Ovary (tissue), 9 donors: ENCODE measurements around the gene CREB3L4. TPM values are rescaled to one million over a fixed set of nuclear protein-coding genes. Genes with fewer than 3 reads are reported as not detected.
A peak's percentile ranks its signal among the peaks of the same experiment; 100 is the strongest.

Experiments used
- DNase-seq, 5 donors: peaks; one replicate each; pipeline ENCODE4 v3.0.0-alpha.2; 2019 to 2020
- H3K27ac ChIP-seq, 2 donors: fragments of 200-600 bp; one replicate each; pipeline versions ENCODE4 v1.5.1 to v1.8.0; 2019 to 2022
- H3K27me3 ChIP-seq: fragments of 200-600 bp; one replicate; pipeline ENCODE4 v1.8.0; 2022
- H3K36me3 ChIP-seq: fragments of 200-600 bp; sonication (generic); one replicate; pipeline ENCODE4 v1.5.1; 2019
- H3K4me1 ChIP-seq: one replicate; pipeline ENCODE4 v1.8.1; 2013; ENCODE audit warnings: mild to moderate bottlenecking, moderate library complexity; ENCODE audit not compliant: insufficient read depth
- H3K4me3 ChIP-seq: fragments of 200-600 bp; sonication (generic); one replicate; pipeline ENCODE4 v1.5.1; 2017
- H3K9me3 ChIP-seq, 2 donors: fragments of 200-600 bp in 1 of 2; sonication (generic) in 1 of 2; one replicate each; pipeline versions ENCODE4 v1.5.1 to v1.8.1; 2013 to 2019; ENCODE audit warnings: mild to moderate bottlenecking in 1 of 2, moderate library complexity in 1 of 2
- EP300 ChIP-seq: sonication (generic); formaldehyde crosslinking; IDR thresholded peaks from one replicate; pipeline ENCODE4 v1.6.1; 2017; ENCODE audit warnings: antibody characterized with exemption
- POLR2A ChIP-seq: fragments of 450-650 bp; IDR thresholded peaks from one replicate; pipeline ENCODE4 v1.6.1; 2017; ENCODE audit warnings: antibody characterized with exemption, mild to moderate bottlenecking, moderate library complexity
- WGBS, 3 donors: extraction: QIAGEN DNeasy Blood & Tissue Kit in 1 of 3; methylation state at CpG; one replicate each; pipeline versions ENCODE4 v1.1.5 to v1.1.7; 2013 to 2017; 5-methylcytosine and 5-hydroxymethylcytosine counted together
- intact Hi-C, 4 donors: fragments of 100-400 bp; cut with DNase I; formaldehyde crosslinking; loops; one replicate each; pipeline versions ENCODE4 v1.11.0 to v1.15.1; 2022 to 2023
- polyA plus RNA-seq, 2 donors: library from polyadenylated mRNA; stranded (reverse); fragments of 200-250 nt in 1 of 2; fragments of 350-450 nt in 1 of 2; fragmentation: Illumina TruSeq in 1 of 2; extraction: RNeasy Lipid Tissue Mini Kit (QIAGEN cat#74804) in 1 of 2; gene quantifications; one replicate each; pipeline ENCODE4 v1.2.3, GENCODE V29; 2013 to 2014
- total RNA-seq, 7 donors: library from RNA; depleted of rRNA in 2 of 7; stranded (reverse); fragments of >200 nt in 2 of 7; fragmentation: NEBNext Ultra II Directional in 3 of 7; extraction: Animal tissue kit (Norgen Biotek cat#: 25700) in 3 of 7; gene quantifications; one replicate each; pipeline versions ENCODE4 v1.1.0 to v1.2.4, GENCODE V29; 2016 to 2023
- TF ChIP-seq, protein P1 (sequence below), 3 donors: fragments of 450-650 bp in 2 of 3; fragments of 200-600 bp in 1 of 3; IDR thresholded peaks; one replicate each; pipeline versions ENCODE4 v1.5.1 to v1.8.0; 2016 to 2022; ENCODE audit warnings: antibody characterized with exemption in 3 of 3, mild to moderate bottlenecking in 1 of 3
- donor health status: DM: no; HTN: no; CAD: no; lungs with moderate emphysema.
- donor health status: DM: no; HTN: no; CAD: no.
- donor health status: Bipolar disorder and iron deficiency.
- donor health status: DM: yes; HTN: yes; CAD: no.
- donor health status: DM: no; HTN: no; CAD: no.
- donor health status: DM: yes; HTN: yes; CAD: no.

Gene CREB3L4
- total and polyA plus RNA-seq, 9 donors = 10.5 to 27.2 (median 16.6) TPM

GRCh38 chr1:153958111-153958960, 9.4 kb upstream of the CREB3L4 start, which contains the start of gene CRTC2:
CRTC2 (minus strand) TSS chr1:153958612; CDS start chr1:153958497, 115 bp downstream.
- TF ChIP-seq EP300 (no peak), POLR2A (peak; percentile 60)
- TF ChIP-seq, protein P1, sequence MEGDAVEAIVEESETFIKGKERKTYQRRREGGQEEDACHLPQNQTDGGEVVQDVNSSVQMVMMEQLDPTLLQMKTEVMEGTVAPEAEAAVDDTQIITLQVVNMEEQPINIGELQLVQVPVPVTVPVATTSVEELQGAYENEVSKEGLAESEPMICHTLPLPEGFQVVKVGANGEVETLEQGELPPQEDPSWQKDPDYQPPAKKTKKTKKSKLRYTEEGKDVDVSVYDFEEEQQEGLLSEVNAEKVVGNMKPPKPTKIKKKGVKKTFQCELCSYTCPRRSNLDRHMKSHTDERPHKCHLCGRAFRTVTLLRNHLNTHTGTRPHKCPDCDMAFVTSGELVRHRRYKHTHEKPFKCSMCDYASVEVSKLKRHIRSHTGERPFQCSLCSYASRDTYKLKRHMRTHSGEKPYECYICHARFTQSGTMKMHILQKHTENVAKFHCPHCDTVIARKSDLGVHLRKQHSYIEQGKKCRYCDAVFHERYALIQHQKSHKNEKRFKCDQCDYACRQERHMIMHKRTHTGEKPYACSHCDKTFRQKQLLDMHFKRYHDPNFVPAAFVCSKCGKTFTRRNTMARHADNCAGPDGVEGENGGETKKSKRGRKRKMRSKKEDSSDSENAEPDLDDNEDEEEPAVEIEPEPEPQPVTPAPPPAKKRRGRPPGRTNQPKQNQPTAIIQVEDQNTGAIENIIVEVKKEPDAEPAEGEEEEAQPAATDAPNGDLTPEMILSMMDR (IDR thresholded peaks at IDR 0.05) = peak in 1 of 3 donors; percentile 11
- Histone ChIP-seq H3K9me3 (no peaks in the 10 kb centered on the region), H3K27ac (peak within 1 kb of the TSS; percentile 71 to 79), H3K4me1 (peaks cover 31% of the 10 kb centered on the region), H3K36me3 (no peaks in the 10 kb centered on the region), H3K27me3 (no peaks in the 10 kb centered on the region), H3K4me3 (peak within 1 kb of the TSS; percentile 72)
- intact Hi-C loops = loop anchor here in 1 of 4 donors (10.0 kb wide), 1 partner anchor 164 kb away; no protein-coding TSS in a partner anchor
- WGBS, 3 donors = 0 to 1% (median 0%) methylated on average over 72 to 74 of the region's 75 CpGs
- DNase-seq = peak; percentile 98 to 99 (median 99)

DNA sequence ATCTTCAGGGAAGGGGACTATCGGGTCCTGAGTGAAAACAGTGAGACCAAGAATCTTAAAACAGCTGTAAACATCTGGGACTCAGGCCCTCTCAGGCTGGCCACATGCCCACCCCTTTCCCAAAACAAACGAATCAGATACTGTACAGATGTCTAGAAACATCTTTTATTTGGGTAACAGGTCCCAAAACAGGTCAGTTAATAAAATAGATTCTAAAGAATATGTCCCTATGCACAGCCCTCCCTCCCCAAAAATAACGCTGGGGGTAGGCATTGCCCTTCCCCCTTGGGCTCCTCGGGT, 8.8 kb upstream of the CREB3L4 start:
- Histone ChIP-seq H3K9me3 (no peaks in the 10 kb centered on the region), H3K4me3 (peak overlapping the region; percentile 24), H3K27me3 (no peaks in the 10 kb centered on the region), H3K27ac (peak overlapping the region; percentile 14 to 71), H3K36me3 (no peaks in the 10 kb centered on the region), H3K4me1 (peaks cover 31% of the 10 kb centered on the region)
- TF ChIP-seq EP300 = no peak
- TF ChIP-seq, protein P1 (IDR thresholded peaks at IDR 0.05) = no peak
- TF ChIP-seq POLR2A = no peak
- intact Hi-C loops = loop anchor here in 1 of 4 donors (10.0 kb wide), 1 partner anchor 164 kb away; no protein-coding TSS in a partner anchor
- 0 to 2% (median 2%) methylated on average over 4 of the region's 4 CpGs for WGBS, 3 donors
- DNase-seq = peak; percentile 59 to 75 (median 71)

GRCh38 chr1:153959454-153959853, 8.2 kb upstream of the CREB3L4 start:
- H3K27ac ChIP-seq = peak overlapping the region; percentile 14 to 71
- TF ChIP-seq POLR2A (no peak), EP300 (no peak)
- TF ChIP-seq, protein P1 (IDR thresholded peaks at IDR 0.05) = no peak
- no peak overlapping the region for H3K4me3 ChIP-seq
- no peaks in the 10 kb centered on the region for H3K27me3 ChIP-seq
- intact Hi-C loops = loop anchor here in 1 of 4 donors (10.0 kb wide), 1 partner anchor 165 kb away; no protein-coding TSS in a partner anchor
- peaks cover 33% of the 10 kb centered on the region for H3K4me1 ChIP-seq
- no peaks in the 10 kb centered on the region for H3K36me3 ChIP-seq
- H3K9me3 ChIP-seq = no peaks in the 10 kb centered on the region
- 18 to 33% (median 29%) methylated on average over 3 of the region's 3 CpGs for WGBS, 3 donors
- DNase-seq = peak in 1 of 5 donors; percentile 59

DNA sequence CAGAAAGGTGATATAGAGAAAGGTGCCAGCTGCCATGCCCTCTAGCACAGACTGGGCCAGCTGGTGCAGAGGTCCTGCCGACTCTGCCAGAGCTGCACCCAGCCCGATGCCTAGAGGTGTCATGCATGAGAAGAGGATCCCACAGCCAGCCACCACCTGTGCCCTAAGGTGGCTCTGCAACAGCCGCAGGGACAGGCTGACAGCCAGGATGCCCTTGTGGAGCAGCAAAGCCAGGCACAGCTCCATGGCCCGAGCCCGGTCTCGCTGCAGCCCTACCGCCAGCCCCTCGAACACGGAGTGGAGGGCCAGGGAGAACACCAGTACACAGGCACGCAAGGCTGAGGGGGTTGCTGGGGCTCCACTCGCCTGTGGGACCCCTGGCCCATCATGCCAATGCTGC, 7.5 kb upstream of the CREB3L4 start:
- H3K4me1 ChIP-seq = peaks cover 35% of the 10 kb centered on the region

More for the DNA sequence above, 7.5 kb upstream of the CREB3L4 start:
- Histone ChIP-seq H3K27me3 (no peaks in the 10 kb centered on the region), H3K9me3 (no peaks in the 10 kb centered on the region), H3K27ac (no peak overlapping the region), H3K36me3 (no peaks in the 10 kb centered on the region), H3K4me3 (no peak overlapping the region)
- WGBS, 3 donors = 81 to 91% (median 81%) methylated on average over 9 to 11 of the region's 11 CpGs
- DNase-seq = no peak
- intact Hi-C loops = loop anchor here in 1 of 4 donors (10.0 kb wide), 1 partner anchor 405 kb away; no protein-coding TSS in a partner anchor
- TF ChIP-seq, protein P1 (IDR thresholded peaks at IDR 0.05) = no peak
- no peak for TF ChIP-seq POLR2A
- no peak for TF ChIP-seq EP300
